T-helper 9 cell (primary cell): ENCODE data around the gene NBEA.

Source experiments
- DNase-seq: peaks from one replicate; pipeline ENCODE4 v3.0.0-alpha.2; 2020

The NBEA gene

GRCh38 chr13:35292329-35292728, 350.3 kb downstream of the NBEA start:
- DNase-seq: no peak

GRCh38 chr13:35293579-35294226, 351.6 kb downstream of the NBEA start:
- DNase-seq: no peak

GRCh38 chr13:35309706-35310105, 367.6 kb downstream of the NBEA start:
- DNase-seq: no peak

- DNase-seq: no peak
Observed at GRCh38 chr13:35332134-35332533, 390.1 kb downstream of the NBEA start.

- DNase-seq: no peak
Observed at GRCh38 chr13:35333157-35333556, 391.1 kb downstream of the NBEA start.

GRCh38 chr13:35342440-35342839, 400.4 kb downstream of the NBEA start:
- DNase-seq: no peak

- no peak for DNase-seq
Observed at GRCh38 chr13:35343417-35343816, 401.3 kb downstream of the NBEA start.

GRCh38 chr13:35345992-35346391, 403.9 kb downstream of the NBEA start:
- DNase-seq: no peak

GRCh38 chr13:35346494-35346893, 404.4 kb downstream of the NBEA start:
- no peak for DNase-seq

- DNase-seq: no peak
Observed at GRCh38 chr13:35347679-35348205, 405.7 kb downstream of the NBEA start.

- DNase-seq: no peak
Observed at GRCh38 chr13:35349052-35349451, 407.0 kb downstream of the NBEA start.

GRCh38 chr13:35349673-35350278, 407.7 kb downstream of the NBEA start:
- no peak for DNase-seq

- no peak for DNase-seq
Observed at GRCh38 chr13:35354285-35354684, 412.2 kb downstream of the NBEA start.

- DNase-seq: no peak
Observed at GRCh38 chr13:35354882-35355281, 412.8 kb downstream of the NBEA start.

GRCh38 chr13:35356572-35356971, 414.5 kb downstream of the NBEA start:
- no peak for DNase-seq

GRCh38 chr13:35365883-35366282, 423.8 kb downstream of the NBEA start:
- DNase-seq: no peak

- DNase-seq: no peak
Observed at GRCh38 chr13:35367586-35367985, 425.5 kb downstream of the NBEA start.

- no peak for DNase-seq
Observed at GRCh38 chr13:35378939-35379338, 436.9 kb downstream of the NBEA start.

GRCh38 chr13:35379663-35380062, 437.6 kb downstream of the NBEA start:
- DNase-seq: no peak

- DNase-seq: no peak
Observed at GRCh38 chr13:35387682-35388250, 445.7 kb downstream of the NBEA start.

GRCh38 chr13:35388441-35389355, 446.6 kb downstream of the NBEA start:
- DNase-seq: no peak

- DNase-seq: no peak
Observed at GRCh38 chr13:35389535-35389934, 447.5 kb downstream of the NBEA start.

- no peak for DNase-seq
Observed at GRCh38 chr13:35392768-35393167, 450.7 kb downstream of the NBEA start.
